K562 (cell line): ENCODE results near the gene TMEM156. TPM values are rescaled to one million over a fixed set of nuclear protein-coding genes. Genes with fewer than 3 reads are reported as not detected.
A peak's percentile ranks its signal among the peaks of the same experiment; 100 is the strongest.

ENCODE experiments used
- ATAC-seq: fragments of 200-7000 bp; cut with Tn5 transposase; 3 replicates; pipeline ENCODE4 v1.9.1; 2020; ENCODE audit warnings: moderate library complexity
- BruUV-seq: library from RNA; stranded (reverse); fragments of 400-500 nt; replicated peaks from 2 replicates; lab custom pipeline; 2021; lab: Mats Ljungman, UMichigan
- CTCF ChIA-PET: fragments of 300-600 bp; formaldehyde crosslinking; extraction: SDS; loops from one replicate; lab custom pipeline; 2021; ENCODE audit warnings: low intra/inter-chr PET ratio; lab: Yijun Ruan, JAX
- POLR2A ChIA-PET: fragments of 300-600, 350-650 bp; sonication (Branson Sonifier 250); formaldehyde crosslinking; extraction: SDS; loops from one replicate; lab custom pipeline; 2021; ENCODE audit warnings: antibody characterized with exemption, inconsistent platforms; lab: Yijun Ruan, JAX
- DNase-seq, 4 experiments: peaks; one replicate each; pipeline versions ENCODE4 v3.0.0 to v3.0.0-alpha.2; 2011 to 2018; ENCODE audit warnings: low spot score in 3 of 4, mixed read lengths in 3 of 4; ENCODE audit errors: extremely low read depth in 1 of 4
- FAIRE-seq: peaks from 2 replicates; lab custom pipeline; 2011; peaks lifted over from hg19 to GRCh38; lab: Jason Lieb, UNC
- H2AFZ ChIP-seq: 2 replicates; pipeline ENCODE4 v1.6.0; 2011; ENCODE audit warnings: low read depth, low read length, control low read depth, inconsistent platforms
- H3K27ac ChIP-seq: fragments of 200-600 bp; 3 replicates; pipeline ENCODE4 v1.8.0; 2011; ENCODE audit warnings: low read depth, mild to moderate bottlenecking, control low read depth, inconsistent platforms, low read length, moderate library complexity, mixed read lengths; ENCODE audit errors: extremely low read depth
- H3K27me3 ChIP-seq, 2 experiments: fragments of 300-600 bp in 1 of 2; 2 replicates in 1 of 2; 3 replicates in 1 of 2; pipeline versions ENCODE4 v1.6.0 to v1.8.0; 2011; ENCODE audit warnings: inconsistent platforms in 2 of 2, low read length in 2 of 2, mild to moderate bottlenecking in 1 of 2, mixed read lengths in 1 of 2, moderate library complexity in 1 of 2; ENCODE audit not compliant: control insufficient read depth in 2 of 2, insufficient read depth in 2 of 2
- H3K36me3 ChIP-seq: fragments of 300-600 bp; 3 replicates; pipeline ENCODE4 v1.8.0; 2011; ENCODE audit warnings: mild to moderate bottlenecking, low read length, inconsistent platforms; ENCODE audit not compliant: control insufficient read depth, insufficient read depth
- H3K4me1 ChIP-seq, 2 experiments: fragments of 200-600 bp in 1 of 2; replicated peaks in 1 of 2; 2 replicates in 1 of 2; 3 replicates in 1 of 2; pipeline versions ENCODE4 v1.5.1 to v1.8.0; 2011; ENCODE audit warnings: inconsistent platforms in 2 of 2, low read length in 2 of 2, mild to moderate bottlenecking in 1 of 2, mixed read lengths in 1 of 2, moderate library complexity in 1 of 2; ENCODE audit not compliant: control insufficient read depth in 2 of 2, insufficient read depth in 2 of 2
- H3K4me2 ChIP-seq: 2 replicates; pipeline ENCODE4 v1.6.1; 2011; ENCODE audit warnings: low read length, control low read depth, inconsistent platforms, mixed read lengths; ENCODE audit not compliant: insufficient read depth
- H3K4me3 ChIP-seq: fragments of 200-600 bp; sonication (generic), shearing (Covaris generic); 2 replicates; pipeline ENCODE4 v1.5.1; 2016; ENCODE audit warnings: control low read depth, inconsistent platforms
- H3K79me2 ChIP-seq: fragments of 200-600 bp; 3 replicates; pipeline ENCODE4 v1.8.0; 2011; ENCODE audit warnings: low read length, inconsistent platforms; ENCODE audit not compliant: control insufficient read depth, insufficient read depth
- H3K9ac ChIP-seq, 2 experiments: 2 replicates each; pipeline versions ENCODE4 v1.6.0 to v1.6.1; 2011; ENCODE audit warnings: low read depth in 2 of 2, low read length in 2 of 2, control low read depth in 1 of 2, inconsistent platforms in 1 of 2, mild to moderate bottlenecking in 1 of 2, mixed read lengths in 1 of 2; ENCODE audit not compliant: insufficient read depth in 1 of 2
- H3K9me1 ChIP-seq: one replicate; pipeline ENCODE4 v1.6.0; 2011; ENCODE audit warnings: inconsistent platforms, mild to moderate bottlenecking, low read length, moderate library complexity; ENCODE audit not compliant: control insufficient read depth, insufficient read depth
- H3K9me3 ChIP-seq: replicated peaks from 2 replicates; pipeline ENCODE4 v1.5.1; 2011; ENCODE audit warnings: low read depth, low read length, inconsistent platforms; ENCODE audit not compliant: control insufficient read depth, insufficient read depth
- H4K20me1 ChIP-seq: replicated peaks from 2 replicates; pipeline ENCODE4 v1.6.1; 2011; ENCODE audit warnings: low read length, inconsistent platforms, mixed read lengths; ENCODE audit not compliant: control insufficient read depth, insufficient read depth
- CEBPG ChIP-seq, 3 experiments: fragments of 200-800 bp in 1 of 3; sonication (Bioruptor generic) in 1 of 3; sonication (generic) in 1 of 3; formaldehyde crosslinking in 1 of 3; IDR thresholded peaks in 2 of 3; conservative IDR thresholded peaks in 1 of 3; 2 replicates each; pipeline versions ENCODE4 v1.6.1 to v1.8.0; 2016 to 2022; ENCODE audit warnings: missing compliant biosample characterization in 2 of 3, missing genetic modification characterization in 2 of 3, mild to moderate bottlenecking in 1 of 3, missing genetic modification reagents in 1 of 3
- CHD4 ChIP-seq: fragments of 200-600 bp; sonication (generic); IDR thresholded peaks from 3 replicates; pipeline ENCODE4 v1.6.1; 2012; ENCODE audit warnings: low read depth, mild to moderate bottlenecking, mixed read lengths, low read length, inconsistent platforms; ENCODE audit not compliant: insufficient read depth, insufficient replicate concordance, poor library complexity, severe bottlenecking
- GATAD2B ChIP-seq: fragments of 450-650 bp; IDR thresholded peaks from 2 replicates; pipeline ENCODE4 v1.6.1; 2017; ENCODE audit warnings: mild to moderate bottlenecking, borderline replicate concordance
- HLTF ChIP-seq: fragments of 450-650 bp; IDR thresholded peaks from 2 replicates; pipeline ENCODE4 v1.6.1; 2016
- HMBOX1 ChIP-seq: sonication (generic); IDR thresholded peaks from 2 replicates; pipeline ENCODE4 v1.6.1; 2016
- JUND ChIP-seq, 2 experiments: IDR thresholded peaks; 2 replicates in 1 of 2; 3 replicates in 1 of 2; pipeline ENCODE4 v1.6.1; 2011; ENCODE audit warnings: borderline replicate concordance in 2 of 2, low read depth in 2 of 2, low read length in 2 of 2, improper control_type of control experiment in 1 of 2, missing biosample characterization in 1 of 2, missing genetic modification characterization in 1 of 2, missing genetic modification reagents in 1 of 2
- MECOM ChIP-seq: fragments of 250-450 bp; sonication (Bioruptor Pico); IDR thresholded peaks from 2 replicates; pipeline ENCODE4 v1.8.0; 2022; ENCODE audit warnings: inconsistent platforms
- MTA2 ChIP-seq: fragments of 450-650 bp; IDR thresholded peaks from 2 replicates; pipeline ENCODE4 v1.6.1; 2016; ENCODE audit warnings: low read depth
- MXI1 ChIP-seq: IDR thresholded peaks from 2 replicates; pipeline ENCODE4 v1.6.1; 2011; ENCODE audit warnings: low read depth, mild to moderate bottlenecking, improper control_type of control experiment, low read length
- NFRKB ChIP-seq: fragments of 450-650 bp; IDR thresholded peaks from 2 replicates; pipeline ENCODE4 v1.6.1; 2016; ENCODE audit warnings: low read depth
- PCBP1 ChIP-seq: fragments of 200-400 bp; formaldehyde crosslinking; IDR thresholded peaks from 2 replicates; pipeline ENCODE4 v1.6.1; 2018; ENCODE audit warnings: mild to moderate bottlenecking, low read depth, low read length; ENCODE audit not compliant: poor library complexity, severe bottlenecking
- SMAD2 ChIP-seq: fragments of 150-350 bp; IDR thresholded peaks from 2 replicates; pipeline ENCODE4 v1.6.1; 2014; ENCODE audit warnings: low read depth, mild to moderate bottlenecking, low read length
- SNIP1 ChIP-seq: fragments of 450-650 bp; IDR thresholded peaks from 2 replicates; pipeline ENCODE4 v1.7.1; 2017; ENCODE audit warnings: low read depth, mild to moderate bottlenecking
- TEAD4 ChIP-seq, 2 experiments: sonication (generic) in 1 of 2; formaldehyde crosslinking in 1 of 2; IDR thresholded peaks; 2 replicates each; pipeline versions ENCODE4 v1.6.1 to v1.8.0; 2012 to 2022; ENCODE audit warnings: borderline replicate concordance in 1 of 2, inconsistent platforms in 1 of 2, low read length in 1 of 2, mild to moderate bottlenecking in 1 of 2, missing genetic modification reagents in 1 of 2
- YBX1 ChIP-seq: fragments of 450-650 bp; IDR thresholded peaks from 2 replicates; pipeline ENCODE4 v1.7.1; 2016; ENCODE audit warnings: mild to moderate bottlenecking
- ZMIZ1 ChIP-seq, 2 experiments: fragments of 150-350 bp in 1 of 2; IDR thresholded peaks; 2 replicates each; pipeline ENCODE4 v1.6.1; 2012 to 2016; ENCODE audit warnings: low read depth in 2 of 2, low read length in 2 of 2, mild to moderate bottlenecking in 1 of 2, moderate library complexity in 1 of 2
- ZNF384 ChIP-seq: IDR thresholded peaks from 2 replicates; pipeline ENCODE4 v1.6.1; 2012; ENCODE audit warnings: low read depth, low read length, improper control_type of control experiment
- WGBS: fragments of 100-300 bp; shearing (Covaris generic); methylation state at CpG from one replicate; pipeline ENCODE4 v1.1.6; 2016; ENCODE audit warnings: low coverage, mixed read lengths; ENCODE audit not compliant: insufficient coverage; ENCODE audit errors: missing lambda C conversion rate; 5-methylcytosine and 5-hydroxymethylcytosine counted together
- in situ Hi-C: fragments of 300-500 bp; cut with MboI; formaldehyde crosslinking; loops from 4 replicates; pipeline ENCODE4 v1.15.0; 2018; ENCODE audit warnings: inconsistent platforms, mixed read lengths
- intact Hi-C: fragments of 100-400 bp; cut with micrococcal nuclease; formaldehyde crosslinking; loops from 2 replicates; pipeline ENCODE4 v1.14.2; 2022
- polyA plus RNA-seq, 8 experiments: library from polyadenylated mRNA; depleted of rRNA in 4 of 8; stranded (reverse) in 5 of 8; unstranded in 3 of 8; fragments of >200 nt; fragmentation: Nextera tagmentation in 2 of 8; fragmentation: Illumina TruSeq in 1 of 8; extraction: Ambion mirVana in 2 of 8; extraction: Trizol in 1 of 8; gene quantifications; 2 replicates each; pipeline versions ENCODE4 v1.2.1 to v1.2.3, GENCODE V29; 2011 to 2014; ENCODE audit warnings: inconsistent platforms in 1 of 8, missing spikeins in 1 of 8
- total RNA-seq, 7 experiments: library from RNA; depleted of rRNA in 6 of 7; stranded (reverse); fragments of >200 nt in 6 of 7; fragmentation: Illumina TruSeq in 2 of 7; extraction: Trizol in 2 of 7; gene quantifications; 2 replicates each; pipeline versions ENCODE4 v1.2.1 to v1.2.3, GENCODE V29; 2011 to 2021; ENCODE audit warnings: low replicate concordance in 1 of 7

TMEM156 gene
- total and polyA plus RNA-seq, 9 of the 15 experiments (the other 6 are each of a cell fraction or from before 2014, with no cell fraction given), result 3.5 to 9.6 (median 6.4) TPM

GRCh38 chr4:38980903-38981676 lies 51.1 kb downstream of the TMEM156 start:
- in situ Hi-C loops, result no loop called here
- DNase-seq (no peak), FAIRE-seq (no peak), ATAC-seq (no peak)
- Histone ChIP-seq H3K9me1 (no peaks in the 10 kb centered on the region), H3K4me2 (no peak overlapping the region), H3K9ac (no peak overlapping the region), H3K27ac (no peak overlapping the region), H3K79me2 (no peaks in the 10 kb centered on the region), H4K20me1 (no peaks in the 10 kb centered on the region), H2AFZ (no peak overlapping the region), H3K9me3 (no peaks in the 10 kb centered on the region), H3K27me3 (no peaks in the 10 kb centered on the region), H3K4me1 (no peaks in the 10 kb centered on the region; a peak in 1 of 5 replicates), H3K4me3 (no peak overlapping the region), H3K36me3 (peaks cover 2% of the 10 kb centered on the region; the same call in 1 of the 3 replicates)
- ChIA-PET CTCF (no interaction called here), POLR2A (interaction anchor here (0.7 kb wide), 1 partner anchor 161 kb away, joined by 3 read pairs; no protein-coding TSS in a partner anchor)
- BruUV-seq, result no TSS peak
- WGBS, result 45% methylated on average over 7 of the region's 7 CpGs
- intact Hi-C loops, result no loop called here
- no peak for TF ChIP-seq MECOM (CRISPR knock-in tag)
- no peak for TF ChIP-seq GATAD2B
- no peak for TF ChIP-seq JUND (IDR thresholded peaks at IDR 0.05; ENCODE audit: borderline replicate concordance, low read depth, low read length)
- TF ChIP-seq JUND (tag; IDR thresholded peaks at IDR 0.05; ENCODE audit: borderline replicate concordance, low read depth, low read length), result peak; percentile 29; the same call in 1 of the 3 replicates
- TF ChIP-seq NFRKB, result no peak
- no peak for TF ChIP-seq CEBPG (CRISPR knock-in tag; IDR thresholded peaks at IDR 0.05)
- peak in 1 of 2 experiments; percentile 49; a peak in 2 of 4 replicates for TF ChIP-seq CEBPG (tag; conservative IDR thresholded peaks at IDR 0.05 in 1 of 2, IDR thresholded peaks at IDR 0.05 in 1 of 2)
- TF ChIP-seq ZNF384, result no peak
- TF ChIP-seq HMBOX1, result no peak
- TF ChIP-seq YBX1, result no peak
- peak; percentile 41; the same call in 1 of the 2 replicates for TF ChIP-seq TEAD4 (IDR thresholded peaks at IDR 0.05; ENCODE audit: low read length)
- TF ChIP-seq TEAD4 (CRISPR knock-in tag; IDR thresholded peaks at IDR 0.05; ENCODE audit: borderline replicate concordance), result no peak
- TF ChIP-seq MXI1, result no peak
- no peak for TF ChIP-seq SNIP1
- no peak for TF ChIP-seq ZMIZ1 (IDR thresholded peaks at IDR 0.05; ENCODE audit: low read depth in 2 of 2, low read length in 2 of 2)
- TF ChIP-seq PCBP1, result no peak
- no peak for TF ChIP-seq CHD4
- TF ChIP-seq HLTF, result no peak
- TF ChIP-seq SMAD2, result no peak
- TF ChIP-seq MTA2, result no peak
